ENCODE results near the gene COX17.

- TF ChIP-seq CTCF (IDR thresholded peaks at IDR 0.05; ENCODE audit: borderline replicate concordance, extremely low read depth, low read length, poor library complexity, severe bottlenecking), result no peak
- no peak for TF ChIP-seq EZH2 (IDR thresholded peaks at IDR 0.05; ENCODE audit: borderline replicate concordance, low read depth, low read length, severe bottlenecking)
Observed at GRCh38 chr3:119660474-119661440, 16.4 kb downstream of the COX17 start, which contains the start of gene POPDC2.
